CD4-positive, CD25-positive, alpha-beta regulatory T cell (primary cell): ENCODE data around the gene ERBB4. TPM values are rescaled to one million over a fixed set of nuclear protein-coding genes. Genes with fewer than 3 reads are reported as not detected.
"Not testable (repeated sequence)": the region's sequence is repeated elsewhere in the genome, so short reads cannot be mapped to it uniquely, and the experiment has no call there.

ENCODE experiments used
- ATAC-seq, 2 donors: fragments of 150-1000 bp; cut with Tn5 transposase; one replicate each; pipeline ENCODE4 v1.10.0; 2021; ENCODE audit warnings: low read depth in 2 of 2, moderate number of reproducible peaks in 2 of 2, moderate library complexity in 1 of 2
- DNase-seq, 3 donors: peaks; one replicate each; pipeline versions ENCODE4 v3.0.0 to v3.0.0-alpha.2; 2012 to 2022; ENCODE audit warnings: mixed read lengths in 1 of 3
- H3K27ac ChIP-seq: one replicate; pipeline ENCODE4 v1.7.0; 2013; ENCODE audit warnings: mild to moderate bottlenecking, low read length; ENCODE audit not compliant: insufficient read depth, poor library complexity, severe bottlenecking
- H3K27me3 ChIP-seq: one replicate; pipeline ENCODE4 v1.7.0; 2013; ENCODE audit warnings: low read length; ENCODE audit not compliant: control insufficient read depth, insufficient read depth
- H3K36me3 ChIP-seq: one replicate; pipeline ENCODE4 v1.7.0; 2013; ENCODE audit warnings: mild to moderate bottlenecking, low read length, moderate library complexity; ENCODE audit not compliant: control insufficient read depth, insufficient read depth
- H3K4me1 ChIP-seq: 2 replicates; pipeline ENCODE4 v1.7.0; 2013; ENCODE audit warnings: mild to moderate bottlenecking, low read length; ENCODE audit not compliant: insufficient read depth, control insufficient read depth, poor library complexity, severe bottlenecking
- H3K4me3 ChIP-seq: one replicate; pipeline ENCODE4 v1.7.0; 2013; ENCODE audit warnings: low read depth, mild to moderate bottlenecking, low read length, moderate library complexity
- H3K9me3 ChIP-seq, 2 experiments: 1 replicate in 1 of 2; 2 replicates in 1 of 2; pipeline ENCODE4 v1.7.0; 2013; ENCODE audit warnings: low read length in 2 of 2, mild to moderate bottlenecking in 1 of 2, moderate library complexity in 1 of 2; ENCODE audit not compliant: control insufficient read depth in 2 of 2
- H3K27ac Mint-ChIP-seq, 3 donors: one replicate each; pipeline ENCODE4 v1.8.0; 2020 to 2022; ENCODE audit warnings: mild to moderate bottlenecking in 3 of 3, mixed read lengths in 3 of 3, moderate library complexity in 2 of 3
- H3K27me3 Mint-ChIP-seq: one replicate; pipeline ENCODE4 v1.8.0; 2022; ENCODE audit warnings: mild to moderate bottlenecking, mixed read lengths
- H3K36me3 Mint-ChIP-seq: one replicate; pipeline ENCODE4 v1.8.0; 2020; ENCODE audit warnings: mixed read lengths
- H3K4me1 Mint-ChIP-seq, 4 donors: one replicate each; pipeline ENCODE4 v1.8.0; 2020 to 2022; ENCODE audit warnings: mixed read lengths in 4 of 4, mild to moderate bottlenecking in 1 of 4
- H3K4me3 Mint-ChIP-seq, 4 donors: one replicate each; pipeline ENCODE4 v1.8.0; 2020 to 2022; ENCODE audit warnings: mild to moderate bottlenecking in 4 of 4, mixed read lengths in 4 of 4, moderate library complexity in 3 of 4
- H3K9me3 Mint-ChIP-seq, 7 donors: one replicate each; pipeline ENCODE4 v1.8.0; 2020 to 2022; ENCODE audit warnings: mixed read lengths in 7 of 7, mild to moderate bottlenecking in 3 of 7, moderate library complexity in 2 of 7
- polyA plus RNA-seq, 4 donors: library from polyadenylated mRNA; unstranded; fragments of 300-500 nt; fragmentation: Illumina TruSeq; gene quantifications; one replicate each; pipeline ENCODE4 v1.2.3, GENCODE V29; 2021
- total RNA-seq: library from RNA; stranded (reverse); gene quantifications from one replicate; pipeline ENCODE4 v1.2.3, GENCODE V29; 2022

The ERBB4 gene
- total and polyA plus RNA-seq, 5 donors from 2014 or later, result not detected

DNA sequence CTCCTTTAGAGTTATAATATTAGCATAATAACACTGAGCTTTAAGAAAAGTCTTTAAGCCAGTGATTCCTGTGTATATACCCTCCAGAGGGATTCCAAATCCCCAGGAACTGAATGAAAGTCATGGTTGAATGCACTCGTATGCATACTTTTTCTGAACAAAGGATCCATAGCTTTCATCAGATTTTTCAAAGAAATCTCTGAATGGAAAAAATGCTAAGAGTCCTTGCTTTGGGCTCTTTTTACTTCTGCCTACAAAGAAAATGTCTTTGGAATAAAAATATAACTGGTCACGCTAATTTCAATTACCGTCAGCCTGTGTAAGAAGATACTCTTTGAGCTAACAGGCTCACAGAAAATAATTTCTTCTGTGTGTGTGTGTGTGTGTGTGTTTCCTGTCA lies 939.5 kb downstream of the ERBB4 start:
- H3K27me3 ChIP-seq, result no peaks in the 10 kb centered on the region
- no peak for DNase-seq
- Mint-ChIP-seq H3K4me3 (no peak overlapping the region), H3K9me3 (peaks cover 0 to 13% (median 3%) of the 10 kb centered on the region in 7 donors), H3K4me1 (no peaks in the 10 kb centered on the region), H3K27me3 (no peaks in the 10 kb centered on the region), H3K27ac (no peak overlapping the region), H3K36me3 (no peaks in the 10 kb centered on the region)
- no peaks in the 10 kb centered on the region for H3K4me1 ChIP-seq
- H3K4me3 ChIP-seq, result no peak overlapping the region
- no peak for ATAC-seq
- no peak overlapping the region for H3K27ac ChIP-seq
- no peaks in the 10 kb centered on the region for H3K36me3 ChIP-seq
- no peaks in the 10 kb centered on the region for H3K9me3 ChIP-seq

- DNase-seq (no peak), ATAC-seq (no peak)
- no peaks in the 10 kb centered on the region for H3K4me1 ChIP-seq
- H3K4me3 ChIP-seq, result no peak overlapping the region
- Mint-ChIP-seq H3K27ac (no peak overlapping the region), H3K4me1 (no peaks in the 10 kb centered on the region), H3K27me3 (no peaks in the 10 kb centered on the region), H3K36me3 (no peaks in the 10 kb centered on the region), H3K4me3 (no peak overlapping the region), H3K9me3 (peaks cover 0 to 13% (median 3%) of the 10 kb centered on the region in 7 donors)
- no peaks in the 10 kb centered on the region for H3K27me3 ChIP-seq
- no peaks in the 10 kb centered on the region for H3K9me3 ChIP-seq
- no peak overlapping the region for H3K27ac ChIP-seq
- no peaks in the 10 kb centered on the region for H3K36me3 ChIP-seq
These were observed 940.4 kb downstream of the ERBB4 start for GRCh38 chr2:211598238-211598637.

GRCh38 chr2:211592006-211592405 lies 946.6 kb downstream of the ERBB4 start:
- not testable (repeated sequence) for H3K27me3 ChIP-seq, DNase-seq, H3K27ac Mint-ChIP-seq, H3K36me3 ChIP-seq, H3K27ac ChIP-seq, H3K27me3 Mint-ChIP-seq, H3K4me1 Mint-ChIP-seq, H3K4me3 Mint-ChIP-seq, H3K36me3 Mint-ChIP-seq, H3K9me3 ChIP-seq, H3K9me3 Mint-ChIP-seq, H3K4me1 ChIP-seq, H3K4me3 ChIP-seq, ATAC-seq

DNA sequence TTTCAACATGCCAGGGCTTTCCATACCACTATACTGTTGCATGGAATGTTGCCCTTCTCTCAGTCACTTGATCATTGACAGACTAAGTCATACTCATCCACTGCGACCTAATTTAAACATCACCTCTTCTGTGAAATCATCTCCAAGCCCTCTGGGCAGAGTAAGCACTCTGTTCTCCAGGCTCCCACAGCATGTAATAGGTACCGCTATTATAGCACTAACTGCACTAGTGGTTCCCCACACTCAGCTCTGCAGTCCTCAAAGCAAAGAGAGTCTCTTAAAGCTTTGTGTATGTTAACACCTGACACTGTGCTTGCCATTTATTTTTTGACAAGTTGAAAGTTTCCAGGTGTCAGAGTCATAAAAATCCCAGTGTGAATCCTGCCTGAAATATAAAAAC lies 947.2 kb downstream of the ERBB4 start:
- H3K4me3 ChIP-seq, result no peak overlapping the region
- no peaks in the 10 kb centered on the region for H3K4me1 ChIP-seq
- Mint-ChIP-seq H3K4me1 (no peaks in the 10 kb centered on the region), H3K4me3 (no peak overlapping the region), H3K27ac (no peak overlapping the region), H3K27me3 (no peaks in the 10 kb centered on the region), H3K9me3 (peaks cover 0 to 6% (median 2%) of the 10 kb centered on the region in 7 donors), H3K36me3 (no peaks in the 10 kb centered on the region)
- no peak for DNase-seq
- H3K9me3 ChIP-seq, result no peaks in the 10 kb centered on the region
- H3K27ac ChIP-seq, result no peak overlapping the region
- no peak for ATAC-seq
- no peaks in the 10 kb centered on the region for H3K36me3 ChIP-seq
- H3K27me3 ChIP-seq, result no peaks in the 10 kb centered on the region

DNA sequence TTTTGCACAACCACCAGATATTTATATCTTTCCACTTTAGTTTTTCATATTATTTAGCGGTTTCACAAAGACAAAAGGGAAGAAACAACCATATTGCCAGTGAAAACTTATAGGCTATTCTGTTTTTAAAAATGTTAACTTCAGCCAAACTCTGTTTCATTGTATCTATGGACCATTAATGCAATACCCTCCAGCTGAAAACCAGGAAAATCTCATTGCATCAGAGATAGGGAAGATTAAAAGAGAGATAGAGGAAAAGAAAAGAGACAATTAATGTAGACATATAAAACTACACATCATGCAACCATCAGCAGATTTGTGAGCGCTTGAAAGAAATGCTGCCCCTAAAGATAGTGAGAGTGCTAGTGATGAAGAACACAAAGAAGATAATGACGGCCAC lies 970.2 kb downstream of the ERBB4 start:
- Mint-ChIP-seq H3K4me3 (no peak overlapping the region), H3K9me3 (peaks cover 0 to 11% (median 3%) of the 10 kb centered on the region in 7 donors)

GRCh38 chr2:211564441-211564840 lies 974.2 kb downstream of the ERBB4 start:
- Histone ChIP-seq H3K36me3 (no peaks in the 10 kb centered on the region), H3K27ac (no peak overlapping the region), H3K4me3 (no peak overlapping the region), H3K4me1 (no peaks in the 10 kb centered on the region), H3K9me3 (no peaks in the 10 kb centered on the region), H3K27me3 (no peaks in the 10 kb centered on the region)
- H3K4me3 Mint-ChIP-seq, result no peak overlapping the region
- peaks cover 0 to 7% (median 2%) of the 10 kb centered on the region in 7 donors for H3K9me3 Mint-ChIP-seq
- no peaks in the 10 kb centered on the region for H3K27me3 Mint-ChIP-seq
- ATAC-seq (no peak), DNase-seq (no peak)
- no peaks in the 10 kb centered on the region for H3K4me1 Mint-ChIP-seq
- no peaks in the 10 kb centered on the region for H3K36me3 Mint-ChIP-seq
- H3K27ac Mint-ChIP-seq, result no peak overlapping the region

More for the DNA sequence above, 970.2 kb downstream of the ERBB4 start:
- no peak overlapping the region for H3K4me3 ChIP-seq
- no peaks in the 10 kb centered on the region for H3K4me1 ChIP-seq
- H3K36me3 Mint-ChIP-seq, result no peaks in the 10 kb centered on the region
- no peaks in the 10 kb centered on the region for H3K27me3 Mint-ChIP-seq
- no peaks in the 10 kb centered on the region for H3K4me1 Mint-ChIP-seq
- H3K9me3 ChIP-seq, result no peaks in the 10 kb centered on the region
- ATAC-seq (no peak), DNase-seq (no peak)
- H3K27ac Mint-ChIP-seq, result no peak overlapping the region
- no peaks in the 10 kb centered on the region for H3K36me3 ChIP-seq
- no peak overlapping the region for H3K27ac ChIP-seq
- H3K27me3 ChIP-seq, result no peaks in the 10 kb centered on the region

GRCh38 chr2:211545582-211545981 lies 993.0 kb downstream of the ERBB4 start:
- no peaks in the 10 kb centered on the region for H3K9me3 ChIP-seq
- H3K36me3 Mint-ChIP-seq, result no peaks in the 10 kb centered on the region
- H3K4me1 ChIP-seq, result no peaks in the 10 kb centered on the region
- H3K9me3 Mint-ChIP-seq, result peaks cover 0 to 9% (median 4%) of the 10 kb centered on the region in 7 donors
- no peaks in the 10 kb centered on the region for H3K27me3 ChIP-seq
- H3K36me3 ChIP-seq, result no peaks in the 10 kb centered on the region
- H3K27ac Mint-ChIP-seq, result no peak overlapping the region
- DNase-seq, result no peak
- H3K4me1 Mint-ChIP-seq, result no peaks in the 10 kb centered on the region
- no peak overlapping the region for H3K4me3 ChIP-seq
- H3K27ac ChIP-seq, result no peak overlapping the region
- no peak for ATAC-seq
- H3K27me3 Mint-ChIP-seq, result no peaks in the 10 kb centered on the region
- no peak overlapping the region for H3K4me3 Mint-ChIP-seq

- Histone ChIP-seq H3K4me3 (no peak overlapping the region), H3K36me3 (no peaks in the 10 kb centered on the region), H3K9me3 (peaks cover 0 to 3% of the 10 kb centered on the region in 2 experiments), H3K27ac (no peak overlapping the region), H3K27me3 (no peaks in the 10 kb centered on the region), H3K4me1 (no peaks in the 10 kb centered on the region)
- Mint-ChIP-seq H3K9me3 (peaks cover 0 to 12% (median 0%) of the 10 kb centered on the region in 7 donors), H3K27me3 (no peaks in the 10 kb centered on the region), H3K4me1 (no peaks in the 10 kb centered on the region), H3K27ac (no peak overlapping the region), H3K36me3 (no peaks in the 10 kb centered on the region), H3K4me3 (no peak overlapping the region)
- no peak for ATAC-seq
- DNase-seq, result no peak
These were observed 1004.0 kb downstream of the ERBB4 start for GRCh38 chr2:211534632-211535031.
